ENCODE measurements around the gene AMDHD1.

The AMDHD1 gene

GRCh38 chr12:95942524-95943329 is 404 bp upstream of the AMDHD1 start, which contains the start of gene CCDC38:
Gene CCDC38 (minus strand): TSS chr12:95942614. CDS start chr12:95936509, 6,105 bp downstream.
- Histone ChIP-seq H3K4me1 (ENCODE audit: control insufficient read depth, insufficient read depth, low read length) (peaks cover 6% of the 10 kb centered on the region), H3K9ac (ENCODE audit: low read length in 2 of 2) (peak within 1 kb of the TSS; percentile 78 to 79), H3K27me3 (ENCODE audit: control insufficient read depth in 1 of 2, insufficient read depth in 2 of 2, low read length in 2 of 2) (no peaks in the 10 kb centered on the region), H3K36me3 (ENCODE audit: control insufficient read depth in 2 of 2, insufficient read depth in 2 of 2, low read length in 2 of 2) (no peaks in the 10 kb centered on the region), H3K27ac (ENCODE audit: low read length) (peak within 1 kb of the TSS; percentile 42), H3K4me3 (ENCODE audit: low read length in 2 of 2) (peak within 1 kb of the TSS; percentile 85 to 95), H3K9me3 (ENCODE audit: control insufficient read depth in 2 of 2, low read length in 2 of 2) (no peaks in the 10 kb centered on the region)

- Histone ChIP-seq H3K9ac (ENCODE audit: low read length in 2 of 2) (no peak overlapping the region), H3K4me1 (ENCODE audit: control insufficient read depth, insufficient read depth, low read length) (peaks cover 6% of the 10 kb centered on the region), H3K27ac (ENCODE audit: low read length) (no peak overlapping the region), H3K27me3 (ENCODE audit: control insufficient read depth in 1 of 2, insufficient read depth in 2 of 2, low read length in 2 of 2) (no peaks in the 10 kb centered on the region), H3K4me3 (ENCODE audit: low read length in 2 of 2) (no peak overlapping the region), H3K9me3 (ENCODE audit: control insufficient read depth in 2 of 2, low read length in 2 of 2) (no peaks in the 10 kb centered on the region), H3K36me3 (ENCODE audit: control insufficient read depth in 2 of 2, insufficient read depth in 2 of 2, low read length in 2 of 2) (no peaks in the 10 kb centered on the region)
Observed at GRCh38 chr12:95944108-95944704, 1.1 kb downstream of the AMDHD1 start.

- no peaks in the 10 kb centered on the region for H3K9me3 ChIP-seq (ENCODE audit: control insufficient read depth in 2 of 2, low read length in 2 of 2)
- no peaks in the 10 kb centered on the region for H3K4me1 ChIP-seq (ENCODE audit: control insufficient read depth, insufficient read depth, low read length)
- H3K36me3 ChIP-seq (ENCODE audit: control insufficient read depth in 2 of 2, insufficient read depth in 2 of 2, low read length in 2 of 2), result no peaks in the 10 kb centered on the region
- no peak overlapping the region for H3K27ac ChIP-seq (ENCODE audit: low read length)
- H3K27me3 ChIP-seq (ENCODE audit: control insufficient read depth in 1 of 2, insufficient read depth in 2 of 2, low read length in 2 of 2), result no peaks in the 10 kb centered on the region
- H3K4me3 ChIP-seq (ENCODE audit: low read length in 2 of 2), result no peak overlapping the region
- H3K9ac ChIP-seq (ENCODE audit: low read length in 2 of 2), result no peak overlapping the region
Observed at GRCh38 chr12:95949477-95950206, 6.5 kb downstream of the AMDHD1 start.

GRCh38 chr12:95951515-95951914 is 8.4 kb downstream of the AMDHD1 start:
- Histone ChIP-seq H3K36me3 (ENCODE audit: control insufficient read depth in 2 of 2, insufficient read depth in 2 of 2, low read length in 2 of 2) (no peaks in the 10 kb centered on the region), H3K27me3 (ENCODE audit: control insufficient read depth in 1 of 2, insufficient read depth in 2 of 2, low read length in 2 of 2) (no peaks in the 10 kb centered on the region), H3K27ac (ENCODE audit: low read length) (no peak overlapping the region), H3K9me3 (ENCODE audit: control insufficient read depth in 2 of 2, low read length in 2 of 2) (no peaks in the 10 kb centered on the region), H3K9ac (ENCODE audit: low read length in 2 of 2) (no peak overlapping the region), H3K4me1 (ENCODE audit: control insufficient read depth, insufficient read depth, low read length) (no peaks in the 10 kb centered on the region), H3K4me3 (ENCODE audit: low read length in 2 of 2) (no peak overlapping the region)

GRCh38 chr12:95953000-95953399 is 9.9 kb downstream of the AMDHD1 start:
- Histone ChIP-seq H3K9me3 (ENCODE audit: control insufficient read depth in 2 of 2, low read length in 2 of 2) (no peaks in the 10 kb centered on the region), H3K4me1 (ENCODE audit: control insufficient read depth, insufficient read depth, low read length) (no peaks in the 10 kb centered on the region), H3K4me3 (ENCODE audit: low read length in 2 of 2) (no peak overlapping the region), H3K27ac (ENCODE audit: low read length) (no peak overlapping the region), H3K27me3 (ENCODE audit: control insufficient read depth in 1 of 2, insufficient read depth in 2 of 2, low read length in 2 of 2) (no peaks in the 10 kb centered on the region), H3K9ac (ENCODE audit: low read length in 2 of 2) (no peak overlapping the region), H3K36me3 (ENCODE audit: control insufficient read depth in 2 of 2, insufficient read depth in 2 of 2, low read length in 2 of 2) (no peaks in the 10 kb centered on the region)

GRCh38 chr12:95955549-95956159 is 12.5 kb downstream of the AMDHD1 start:
- Histone ChIP-seq H3K9me3 (ENCODE audit: control insufficient read depth in 2 of 2, low read length in 2 of 2) (no peaks in the 10 kb centered on the region), H3K4me1 (ENCODE audit: control insufficient read depth, insufficient read depth, low read length) (no peaks in the 10 kb centered on the region), H3K27me3 (ENCODE audit: control insufficient read depth in 1 of 2, insufficient read depth in 2 of 2, low read length in 2 of 2) (no peaks in the 10 kb centered on the region), H3K4me3 (ENCODE audit: low read length in 2 of 2) (no peak overlapping the region), H3K36me3 (ENCODE audit: control insufficient read depth in 2 of 2, insufficient read depth in 2 of 2, low read length in 2 of 2) (no peaks in the 10 kb centered on the region), H3K9ac (ENCODE audit: low read length in 2 of 2) (no peak overlapping the region), H3K27ac (ENCODE audit: low read length) (no peak overlapping the region)

GRCh38 chr12:95956557-95957145 is 13.5 kb downstream of the AMDHD1 start:
- Histone ChIP-seq H3K9me3 (ENCODE audit: control insufficient read depth in 2 of 2, low read length in 2 of 2) (no peaks in the 10 kb centered on the region), H3K4me3 (ENCODE audit: low read length in 2 of 2) (no peak overlapping the region), H3K36me3 (ENCODE audit: control insufficient read depth in 2 of 2, insufficient read depth in 2 of 2, low read length in 2 of 2) (no peaks in the 10 kb centered on the region), H3K9ac (ENCODE audit: low read length in 2 of 2) (no peak overlapping the region), H3K27ac (ENCODE audit: low read length) (no peak overlapping the region), H3K4me1 (ENCODE audit: control insufficient read depth, insufficient read depth, low read length) (no peaks in the 10 kb centered on the region), H3K27me3 (ENCODE audit: control insufficient read depth in 1 of 2, insufficient read depth in 2 of 2, low read length in 2 of 2) (no peaks in the 10 kb centered on the region)

GRCh38 chr12:95959107-95959506 is 16.0 kb downstream of the AMDHD1 start:
- Histone ChIP-seq H3K4me3 (ENCODE audit: low read length in 2 of 2) (no peak overlapping the region), H3K9me3 (ENCODE audit: control insufficient read depth in 2 of 2, low read length in 2 of 2) (no peaks in the 10 kb centered on the region), H3K27ac (ENCODE audit: low read length) (no peak overlapping the region), H3K27me3 (ENCODE audit: control insufficient read depth in 1 of 2, insufficient read depth in 2 of 2, low read length in 2 of 2) (no peaks in the 10 kb centered on the region), H3K4me1 (ENCODE audit: control insufficient read depth, insufficient read depth, low read length) (no peaks in the 10 kb centered on the region), H3K36me3 (ENCODE audit: control insufficient read depth in 2 of 2, insufficient read depth in 2 of 2, low read length in 2 of 2) (no peaks in the 10 kb centered on the region), H3K9ac (ENCODE audit: low read length in 2 of 2) (no peak overlapping the region)

GRCh38 chr12:95960241-95960640 is 17.1 kb downstream of the AMDHD1 start:
- no peaks in the 10 kb centered on the region for H3K9me3 ChIP-seq (ENCODE audit: control insufficient read depth in 2 of 2, low read length in 2 of 2)
- no peaks in the 10 kb centered on the region for H3K27me3 ChIP-seq (ENCODE audit: control insufficient read depth in 1 of 2, insufficient read depth in 2 of 2, low read length in 2 of 2)
- H3K36me3 ChIP-seq (ENCODE audit: control insufficient read depth in 2 of 2, insufficient read depth in 2 of 2, low read length in 2 of 2), result no peaks in the 10 kb centered on the region
- H3K4me3 ChIP-seq (ENCODE audit: low read length in 2 of 2), result no peak overlapping the region
- H3K4me1 ChIP-seq (ENCODE audit: control insufficient read depth, insufficient read depth, low read length), result no peaks in the 10 kb centered on the region
- H3K27ac ChIP-seq (ENCODE audit: low read length), result no peak overlapping the region
- no peak overlapping the region for H3K9ac ChIP-seq (ENCODE audit: low read length in 2 of 2)

- Histone ChIP-seq H3K9ac (ENCODE audit: low read length in 2 of 2) (no peak overlapping the region), H3K4me1 (ENCODE audit: control insufficient read depth, insufficient read depth, low read length) (no peaks in the 10 kb centered on the region), H3K27ac (ENCODE audit: low read length) (no peak overlapping the region), H3K36me3 (ENCODE audit: control insufficient read depth in 2 of 2, insufficient read depth in 2 of 2, low read length in 2 of 2) (no peaks in the 10 kb centered on the region), H3K4me3 (ENCODE audit: low read length in 2 of 2) (no peak overlapping the region), H3K27me3 (ENCODE audit: control insufficient read depth in 1 of 2, insufficient read depth in 2 of 2, low read length in 2 of 2) (no peaks in the 10 kb centered on the region), H3K9me3 (ENCODE audit: control insufficient read depth in 2 of 2, low read length in 2 of 2) (no peaks in the 10 kb centered on the region)
Observed at GRCh38 chr12:95962222-95962621, 19.1 kb downstream of the AMDHD1 start.
